Measurements from ENCODE around the gene GPR63.

Gene GPR63

DNA sequence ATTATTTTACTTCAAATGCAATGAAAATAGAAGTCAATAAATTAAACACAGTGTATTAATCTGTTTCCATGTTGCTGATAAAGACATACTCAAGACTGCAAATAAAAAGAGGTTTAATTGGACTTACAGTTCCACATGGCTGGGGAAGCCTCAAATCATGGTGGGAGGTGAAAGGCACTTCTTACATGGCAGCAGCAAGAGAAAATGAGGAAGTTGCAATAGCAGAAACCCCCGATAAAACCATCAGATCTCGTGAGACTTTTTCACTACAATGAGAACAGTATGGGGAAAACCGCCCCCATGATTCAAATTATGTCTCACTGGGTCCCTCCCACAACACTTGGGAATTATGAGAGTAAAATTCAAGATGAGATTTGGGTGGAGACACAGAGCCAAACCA, 82.2 kb downstream of the GPR63 start:
- Histone ChIP-seq H3K27ac (ENCODE audit: low read depth, low read length) (no peak overlapping the region), H3K4me3 (ENCODE audit: low read depth in 1 of 2, low read length in 2 of 2) (no peak overlapping the region), H3K27me3 (ENCODE audit: control insufficient read depth in 1 of 2, insufficient read depth in 2 of 2, low read length in 2 of 2) (no peaks in the 10 kb centered on the region), H3K9ac (ENCODE audit: low read length) (no peak overlapping the region), H3K4me1 (ENCODE audit: insufficient read depth, low read length) (no peaks in the 10 kb centered on the region), H3K9me3 (ENCODE audit: low read length) (no peaks in the 10 kb centered on the region), H3K36me3 (ENCODE audit: insufficient read depth, low read length) (no peaks in the 10 kb centered on the region)

- Histone ChIP-seq H3K4me3 (ENCODE audit: low read depth in 1 of 2, low read length in 2 of 2) (no peak overlapping the region), H3K27ac (ENCODE audit: low read depth, low read length) (no peak overlapping the region), H3K9me3 (ENCODE audit: low read length) (no peaks in the 10 kb centered on the region), H3K36me3 (ENCODE audit: insufficient read depth, low read length) (no peaks in the 10 kb centered on the region), H3K27me3 (ENCODE audit: control insufficient read depth in 1 of 2, insufficient read depth in 2 of 2, low read length in 2 of 2) (no peaks in the 10 kb centered on the region), H3K4me1 (ENCODE audit: insufficient read depth, low read length) (no peaks in the 10 kb centered on the region), H3K9ac (ENCODE audit: low read length) (no peak overlapping the region)
Observed at GRCh38 chr6:96749891-96750290, 87.4 kb downstream of the GPR63 start.
